H1 (cell line): ENCODE measurements around the gene DHX34. TPM values are rescaled to one million over a fixed set of nuclear protein-coding genes. Genes with fewer than 3 reads are reported as not detected.

Experiments used
- CBX5 ChIP-seq: fragments of 300-800, 300-1000 bp; sonication (generic); IDR thresholded peaks from 2 replicates; pipeline ENCODE4 v1.7.1; 2016; ENCODE audit warnings: antibody characterized with exemption, low read length, low read depth
- CBX8 ChIP-seq: fragments of 300-800, 300-1000 bp; sonication (generic); IDR thresholded peaks from 2 replicates; pipeline ENCODE4 v1.7.1; 2016; ENCODE audit warnings: low read depth, low read length, borderline replicate concordance
- CHD2 ChIP-seq: IDR thresholded peaks from 2 replicates; pipeline ENCODE4 v1.6.1; 2012; ENCODE audit warnings: low read length, improper control_type of control experiment
- HDAC2 ChIP-seq, 2 experiments: fragments of 300-600 bp in 1 of 2; sonication (generic) in 1 of 2; IDR thresholded peaks; 2 replicates each; pipeline ENCODE4 v1.6.1; 2011 to 2012; ENCODE audit warnings: low read depth in 2 of 2, low read length in 2 of 2, mild to moderate bottlenecking in 2 of 2, moderate library complexity in 2 of 2, borderline replicate concordance in 1 of 2, inconsistent platforms in 1 of 2
- KDM1A ChIP-seq: fragments of 200-600, 300-600 bp; sonication (generic); IDR thresholded peaks from 2 replicates; pipeline ENCODE4 v1.7.1; 2016; ENCODE audit warnings: mild to moderate bottlenecking, low read length, borderline replicate concordance
- MAX ChIP-seq: IDR thresholded peaks from 2 replicates; pipeline ENCODE4 v1.6.1; 2012; ENCODE audit warnings: inconsistent platforms
- PHF8 ChIP-seq: fragments of 200-600 bp; sonication (generic); conservative IDR thresholded peaks from 2 replicates; pipeline ENCODE4 v1.7.1; 2012; ENCODE audit warnings: low read depth, mild to moderate bottlenecking, inconsistent platforms, low read length, moderate library complexity
- SP1 ChIP-seq: IDR thresholded peaks from 2 replicates; pipeline ENCODE4 v1.6.1; 2011; ENCODE audit warnings: low read depth, low read length
- SP2 ChIP-seq: IDR thresholded peaks from 2 replicates; pipeline ENCODE4 v1.6.1; 2012; ENCODE audit warnings: mild to moderate bottlenecking, low read length, inconsistent platforms
- polyA plus RNA-seq, 7 experiments: library from polyadenylated mRNA; depleted of rRNA in 3 of 7; stranded (reverse) in 5 of 7; unstranded in 2 of 7; fragments of >200 nt in 5 of 7; fragments of 200-250 nt in 2 of 7; gene quantifications; 1 replicate in 5 of 7; 2 replicates in 1 of 7; 4 replicates in 1 of 7; pipeline versions ENCODE4 v1.2.1 to v1.2.3, GENCODE V29; 2011 to 2013; ENCODE audit warnings: missing spikeins in 2 of 7, mixed read lengths in 2 of 7
- total RNA-seq: library from RNA; stranded (reverse); fragmentation: NEBNext Ultra II Directional; extraction: Animal tissue kit (Norgen Biotek cat#: 25700); gene quantifications from 2 replicates; pipeline ENCODE4 v1.2.1, GENCODE V29; 2021

DHX34 gene
- total and polyA plus RNA-seq, 2 of the 8 experiments (the other 6 are each of a cell fraction or from before 2014, with no cell fraction given), result 17.5 to 24.3 TPM

GRCh38 chr19:47419030-47419783, 70.1 kb downstream of the DHX34 start, which contains the start of gene MEIS3 (continued):
- TF ChIP-seq PHF8 (no peak), KDM1A (0 out of 2 replicates have a peak, but pooled peaks have one; percentile 38), SP1 (no peak), HDAC2 (IDR thresholded peaks at IDR 0.05; ENCODE audit: borderline replicate concordance in 1 of 2, low read depth in 2 of 2, low read length in 2 of 2) (no peak), SP2 (no peak), CBX5 (no peak), CBX8 (no peak), MAX (no peak), CHD2 (no peak)
